Small intestine (tissue), 7 donors: Measurements from ENCODE around the gene PRH2. TPM values are rescaled to one million over a fixed set of nuclear protein-coding genes. Genes with fewer than 3 reads are reported as not detected.

Experiments used
- DNase-seq, 2 donors: peaks; one replicate each; pipeline versions ENCODE4 v3.0.0 to v3.0.0-alpha.2; 2013
- FAIRE-seq: peaks from 2 replicates; lab custom pipeline; 2012; peaks lifted over from hg19 to GRCh38; lab: Jason Lieb, UNC
- H3K27ac ChIP-seq, 3 donors: one replicate each; pipeline ENCODE4 v1.5.1; 2013; ENCODE audit warnings: low read length in 2 of 3, mild to moderate bottlenecking in 2 of 3, control low read depth in 1 of 3, inconsistent platforms in 1 of 3, low read depth in 1 of 3, moderate library complexity in 1 of 3
- H3K27me3 ChIP-seq, 3 donors: one replicate each; pipeline ENCODE4 v1.6.1; 2013; ENCODE audit warnings: low read length in 3 of 3, inconsistent platforms in 1 of 3; ENCODE audit not compliant: control insufficient read depth in 3 of 3, insufficient read depth in 3 of 3
- H3K36me3 ChIP-seq, 3 donors: one replicate each; pipeline ENCODE4 v1.6.1; 2013; ENCODE audit warnings: low read length in 3 of 3, inconsistent platforms in 1 of 3, low read depth in 1 of 3, mild to moderate bottlenecking in 1 of 3, moderate library complexity in 1 of 3; ENCODE audit not compliant: control insufficient read depth in 3 of 3, insufficient read depth in 2 of 3
- H3K4me1 ChIP-seq, 3 donors: one replicate each; pipeline ENCODE4 v1.6.1; 2013; ENCODE audit warnings: low read length in 2 of 3, inconsistent platforms in 1 of 3, low read depth in 1 of 3, mild to moderate bottlenecking in 1 of 3, moderate library complexity in 1 of 3; ENCODE audit not compliant: control insufficient read depth in 3 of 3, insufficient read depth in 2 of 3
- H3K4me3 ChIP-seq, 3 donors: one replicate each; pipeline ENCODE4 v1.5.1; 2013; ENCODE audit warnings: low read length in 3 of 3, control low read depth in 1 of 3, inconsistent platforms in 1 of 3, low read depth in 1 of 3, mild to moderate bottlenecking in 1 of 3, moderate library complexity in 1 of 3
- H3K9me3 ChIP-seq, 2 donors: one replicate each; pipeline ENCODE4 v1.6.1; 2013; ENCODE audit warnings: low read depth in 1 of 2, low read length in 1 of 2; ENCODE audit not compliant: control insufficient read depth in 2 of 2, insufficient read depth in 1 of 2
- WGBS, 3 donors: extraction: QIAGEN DNeasy Blood & Tissue Kit; methylation state at CpG; one replicate each; pipeline ENCODE4 v1.1.7; 2013; 5-methylcytosine and 5-hydroxymethylcytosine counted together
- polyA plus RNA-seq, 4 donors: library from polyadenylated mRNA; stranded (reverse) in 3 of 4; unstranded in 1 of 4; fragments of 200-250 nt in 3 of 4; fragments of 120-200 nt in 1 of 4; gene quantifications; one replicate each; pipeline versions ENCODE4 v1.2.1 to v1.2.3, GENCODE V29; 2013
- donor health status: healthy with polysubstance abuse.
- donor health status: control.
- donor health status: control.
- donor health status: Bipolar disorder and iron deficiency.
- donor health status: healthy.

The PRH2 gene
- polyA plus RNA-seq, 4 donors = 0.09 TPM; not detected in 3

GRCh38 chr12:10967409-10967808, 38.4 kb downstream of the PRH2 start:
- H3K9me3 ChIP-seq = no peaks in the 10 kb centered on the region
- DNase-seq (no peak), FAIRE-seq (no peak)
- no peak overlapping the region for H3K4me3 ChIP-seq
- WGBS, 3 donors = 59 to 74% (median 73%) methylated on average over 2 of the region's 2 CpGs
- H3K4me1 ChIP-seq = no peaks in the 10 kb centered on the region
- no peak overlapping the region for H3K27ac ChIP-seq
- H3K36me3 ChIP-seq = peaks cover 0 to 5% (median 0%) of the 10 kb centered on the region in 3 donors
- H3K27me3 ChIP-seq = no peaks in the 10 kb centered on the region

GRCh38 chr12:10968765-10969456, 39.9 kb downstream of the PRH2 start:
- DNase-seq (peak in 1 of 2 donors; percentile 22), FAIRE-seq (no peak)
- no peak overlapping the region for H3K27ac ChIP-seq
- no peaks in the 10 kb centered on the region for H3K9me3 ChIP-seq
- H3K36me3 ChIP-seq = peaks cover 0 to 5% (median 0%) of the 10 kb centered on the region in 3 donors
- 76 to 86% (median 84%) methylated on average over 15 of the region's 15 CpGs for WGBS, 3 donors
- no peaks in the 10 kb centered on the region for H3K4me1 ChIP-seq
- no peak overlapping the region for H3K4me3 ChIP-seq
- H3K27me3 ChIP-seq = no peaks in the 10 kb centered on the region

- WGBS, 3 donors = 88 to 96% (median 95%) methylated on average over 3 of the region's 3 CpGs
- Histone ChIP-seq H3K36me3 (no peaks in the 10 kb centered on the region), H3K4me1 (no peaks in the 10 kb centered on the region), H3K4me3 (no peak overlapping the region), H3K27ac (no peak overlapping the region), H3K27me3 (no peaks in the 10 kb centered on the region), H3K9me3 (no peaks in the 10 kb centered on the region)
- no peak for DNase-seq
- FAIRE-seq = no peak
Observed at GRCh38 chr12:10974965-10975364, 45.9 kb downstream of the PRH2 start.

GRCh38 chr12:10982244-10982643, 53.2 kb downstream of the PRH2 start:
- H3K36me3 ChIP-seq = no peaks in the 10 kb centered on the region
- no peaks in the 10 kb centered on the region for H3K4me1 ChIP-seq
- no peaks in the 10 kb centered on the region for H3K9me3 ChIP-seq
- peak in 1 of 2 donors; percentile 35 for DNase-seq
- FAIRE-seq = no peak
- WGBS, 3 donors = 74 to 85% (median 79%) methylated on average over 5 of the region's 5 CpGs
- H3K27ac ChIP-seq = no peak overlapping the region
- H3K27me3 ChIP-seq = no peaks in the 10 kb centered on the region
- no peak overlapping the region for H3K4me3 ChIP-seq

Other genes with a start within 250 kb of the PRH2 start
- gene YBX3, start 205.9 kb upstream of the PRH2 start, polyA plus RNA-seq = 100 to 1,000 TPM in 2 of 4 donors, 10 to 100 TPM in 2; 61.3 to 183 (median 98.4) TPM
- not detected for gene TAS2R7, start 126.6 kb upstream of the PRH2 start, polyA plus RNA-seq
- gene TAS2R8, start 122.0 kb upstream of the PRH2 start, polyA plus RNA-seq = under 1 TPM in 1 of 4 donors, not detected in 3; 0.03 TPM
- not detected for gene TAS2R9, start 119.1 kb upstream of the PRH2 start, polyA plus RNA-seq
- gene TAS2R10, start 102.9 kb upstream of the PRH2 start, polyA plus RNA-seq = under 1 TPM in 1 of 4 donors, not detected in 3; 0.58 TPM
- 1 to 10 TPM in 3 of 4 donors, not detected in 1; 1.3 to 4.5 (median 1.5) TPM for gene PRR4, start 79.8 kb upstream of the PRH2 start, polyA plus RNA-seq
- 1 to 10 TPM in 2 of 4 donors, not detected in 2; 2.6 to 7.4 TPM for gene PRH1, start 45.0 kb upstream of the PRH2 start, polyA plus RNA-seq
- gene TAS2R13, start 19.7 kb upstream of the PRH2 start, polyA plus RNA-seq = under 1 TPM in 2 of 4 donors, not detected in 2; 0.03 to 0.06 TPM
- 1 to 10 TPM in 2 of 4 donors, under 1 TPM in 2; 0.67 to 2.8 (median 0.97) TPM for gene TAS2R14, start 10.0 kb downstream of the PRH2 start, polyA plus RNA-seq
- under 1 TPM in 1 of 4 donors, not detected in 3; 0.07 TPM for gene TAS2R50, start 57.7 kb downstream of the PRH2 start, polyA plus RNA-seq
- 1 to 10 TPM in 1 of 4 donors, under 1 TPM in 1, not detected in 2; 0.15 to 1.8 TPM for gene TAS2R20, start 69.1 kb downstream of the PRH2 start, polyA plus RNA-seq
- gene TAS2R19, start 93.4 kb downstream of the PRH2 start, polyA plus RNA-seq = under 1 TPM in 2 of 4 donors, not detected in 2; 0.09 to 0.49 TPM
- gene TAS2R31, start 102.2 kb downstream of the PRH2 start, polyA plus RNA-seq = under 1 TPM in 2 of 4 donors, not detected in 2; 0.16 to 0.53 TPM
- under 1 TPM in 1 of 4 donors, not detected in 3; 0.24 TPM for gene TAS2R46, start 133.1 kb downstream of the PRH2 start, polyA plus RNA-seq
- under 1 TPM in 2 of 4 donors, not detected in 2; 0.07 to 0.35 TPM for gene TAS2R43, start 163.1 kb downstream of the PRH2 start, polyA plus RNA-seq
- gene TAS2R30, start 205.4 kb downstream of the PRH2 start, polyA plus RNA-seq = under 1 TPM in 2 of 4 donors, not detected in 2; 0.03 to 0.12 TPM
- gene SMIM10L1, start 242.0 kb downstream of the PRH2 start, polyA plus RNA-seq = 10 to 100 TPM in 2 of 4 donors, 1 to 10 TPM in 2; 6.9 to 13.8 (median 10.0) TPM